Renal cortex interstitium (tissue), 15 donors: ENCODE results near the gene SNX22. TPM values are rescaled to one million over a fixed set of nuclear protein-coding genes. Genes with fewer than 3 reads are reported as not detected.
A peak's percentile ranks its signal among the peaks of the same experiment; 100 is the strongest.
"Not testable (repeated sequence)": the region's sequence is repeated elsewhere in the genome, so short reads cannot be mapped to it uniquely, and the experiment has no call there.

Experiments
- DNase-seq, 11 donors: peaks; one replicate each; pipeline ENCODE4 v3.0.0-alpha.2; 2013; ENCODE audit warnings: low read depth in 9 of 11, low spot score in 4 of 11; ENCODE audit errors: extremely low read depth in 1 of 11
- long read RNA-seq, 16 experiments: transcript quantifications; one replicate each; lab custom pipeline, GENCODE V29; 2026
- polyA plus RNA-seq, 3 donors: library from polyadenylated mRNA; unstranded; fragments of 120-200 nt; gene quantifications; one replicate each; pipeline ENCODE4 v1.2.1, GENCODE V29; 2013; ENCODE audit not compliant: insufficient read length in 3 of 3

Gene SNX22
- polyA plus RNA-seq, result 1 to 10 TPM; 1.3 to 2.1 (median 1.6) TPM
- long read RNA-seq, donor 1, partial matches to known transcripts, result 107 of 530 reads
- long read RNA-seq, donor 1, other reads (novel, unspliced or antisense), result 422 of 530 reads
- long read RNA-seq, donor 2, result 0 reads
- long read RNA-seq, donor 3, result 0 reads
- long read RNA-seq, donor 4, partial matches to known transcripts, result 46 of 47 reads
- long read RNA-seq, donor 4, other reads (novel, unspliced or antisense), result 0 of 47 reads
- long read RNA-seq, donor 5, result 0 reads
- long read RNA-seq, donor 6, partial matches to known transcripts, result 162 of 524 reads
- long read RNA-seq, donor 6, other reads (novel, unspliced or antisense), result 362 of 524 reads
- long read RNA-seq, donor 7, partial matches to known transcripts, result 1,028 of 1,083 reads
- long read RNA-seq, donor 7, other reads (novel, unspliced or antisense), result 55 of 1,083 reads
- long read RNA-seq, donor 8, result 0 reads
- long read RNA-seq, donor 9, partial matches to known transcripts, result 128 of 510 reads
- long read RNA-seq, donor 9, other reads (novel, unspliced or antisense), result 382 of 510 reads
- long read RNA-seq, donor 10, partial matches to known transcripts, result 162 of 580 reads
- long read RNA-seq, donor 10, other reads (novel, unspliced or antisense), result 418 of 580 reads
- long read RNA-seq, donor 11, result 0 reads
- long read RNA-seq, donor 12, result 0 reads
- long read RNA-seq, donor 13, result 0 reads
- long read RNA-seq, donor 14, partial matches to known transcripts, result 96 of 775 reads
- long read RNA-seq, donor 14, other reads (novel, unspliced or antisense), result 679 of 775 reads
- long read RNA-seq, donor 15, partial matches to known transcripts, result 29 of 176 reads
- long read RNA-seq, donor 15, other reads (novel, unspliced or antisense), result 147 of 176 reads
- long read RNA-seq, donor 16, result 0 reads

DNA sequence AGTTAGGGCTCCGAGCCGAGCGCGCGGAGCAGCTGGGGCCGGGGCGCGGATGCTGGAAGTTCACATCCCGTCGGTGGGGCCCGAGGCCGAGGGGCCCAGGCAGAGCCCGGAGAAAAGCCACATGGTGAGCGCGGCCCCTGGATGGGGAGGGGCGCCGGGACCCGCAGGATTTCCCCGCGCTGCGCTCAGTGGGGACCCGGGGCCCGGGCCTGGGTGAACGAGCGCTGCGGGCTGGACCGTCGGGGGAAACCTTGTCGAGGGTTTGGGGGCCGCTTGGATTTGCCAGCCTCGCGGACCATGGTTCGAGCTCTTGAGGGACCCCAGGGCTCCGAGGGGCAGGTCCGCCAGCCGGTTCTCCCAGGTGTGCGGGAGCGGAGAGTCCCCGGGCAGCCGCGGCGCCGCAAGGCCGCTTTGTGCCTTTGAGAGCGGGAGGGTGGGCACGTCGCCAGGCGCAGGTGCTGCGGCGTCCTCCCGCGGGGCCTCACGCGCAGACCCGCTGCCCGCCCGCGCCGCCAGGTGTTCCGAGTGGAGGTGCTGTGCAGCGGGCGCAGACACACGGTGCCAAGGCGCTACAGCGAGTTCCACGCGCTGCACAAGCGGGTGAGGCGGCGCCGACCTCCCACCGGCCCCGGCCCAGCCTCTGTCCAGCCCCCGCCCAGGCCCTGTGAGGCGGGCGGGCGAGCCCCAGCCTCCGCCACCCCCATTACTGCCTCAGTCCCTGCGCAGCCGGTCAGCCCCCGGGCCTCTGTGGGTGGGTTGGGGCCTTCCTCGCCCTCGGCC lies at the start of gene SNX22:
TSS of gene SNX22 (plus strand) at position 5 of the 780 bp plus-strand sequence. CDS start at position 50, 45 bp downstream.
- DNase-seq, result no peak

DNA sequence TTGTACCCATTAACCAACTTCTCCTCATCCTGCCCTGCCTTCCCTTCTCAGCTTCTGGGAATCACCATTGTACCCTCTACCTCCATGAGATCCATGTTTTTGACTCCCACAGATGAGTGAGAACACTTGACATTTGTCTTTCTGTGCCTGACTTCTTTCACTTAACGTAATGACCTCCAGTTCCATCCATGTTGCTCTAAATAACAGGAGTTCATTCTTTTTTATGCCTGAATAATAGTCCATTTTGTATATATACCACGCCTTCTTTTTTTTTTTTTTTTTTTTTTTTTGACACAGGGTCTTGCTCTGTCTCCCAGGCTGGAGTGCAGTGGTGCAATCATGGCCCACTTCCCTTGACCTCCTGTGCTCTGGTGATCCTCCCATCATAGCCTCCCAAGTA lies 49.0 kb upstream of the SNX22 start:
- DNase-seq, result no peak

DNA sequence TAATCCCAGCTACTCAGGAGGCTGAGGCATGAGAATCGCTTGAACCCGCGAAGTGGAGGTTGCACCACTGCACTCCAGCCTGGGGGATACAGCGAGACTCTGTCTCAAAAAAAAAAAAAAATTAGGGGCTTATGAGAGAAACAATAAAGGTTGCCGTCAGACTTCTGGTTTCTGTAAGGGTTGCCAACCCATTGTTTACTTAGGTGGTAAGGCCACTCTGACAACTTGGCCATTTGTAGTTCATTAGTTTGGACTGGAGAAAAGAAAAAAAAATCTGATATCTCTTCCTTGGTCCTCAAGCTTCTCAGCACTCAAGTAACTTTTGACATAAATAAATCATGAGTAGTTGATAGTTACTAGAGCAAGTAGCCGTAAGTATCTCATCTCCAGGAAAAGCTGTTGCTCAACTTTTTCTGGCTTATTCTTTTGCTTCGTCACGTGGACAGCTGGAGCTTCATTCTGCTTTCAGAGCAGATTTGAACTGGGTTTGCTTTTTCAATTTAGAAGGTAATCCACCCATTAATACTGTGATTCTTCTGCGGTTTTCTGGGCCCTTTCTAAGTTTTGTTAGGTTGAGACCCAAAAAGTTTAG lies 46.3 kb upstream of the SNX22 start:
- DNase-seq, result no peak

DNA sequence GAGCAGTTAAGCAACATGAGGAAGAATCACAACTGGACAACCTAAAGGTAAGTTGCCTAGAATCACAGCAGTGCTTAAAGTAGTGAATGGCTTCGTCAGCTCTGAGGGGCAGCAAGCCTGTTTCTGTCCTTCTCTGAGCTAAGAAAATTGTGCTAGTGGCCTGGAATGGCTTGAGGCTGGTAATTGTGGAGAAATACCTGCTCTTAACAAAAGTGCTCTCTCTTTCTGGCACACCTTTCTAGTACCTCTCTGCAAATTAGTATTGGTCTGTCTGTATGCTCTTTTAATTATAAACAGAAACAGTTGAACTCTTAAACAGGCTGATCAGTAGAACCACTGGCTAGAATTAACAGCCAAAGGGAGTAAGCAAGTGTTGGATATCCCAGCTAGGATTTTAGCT lies 44.2 kb upstream of the SNX22 start:
- no peak for DNase-seq

DNA sequence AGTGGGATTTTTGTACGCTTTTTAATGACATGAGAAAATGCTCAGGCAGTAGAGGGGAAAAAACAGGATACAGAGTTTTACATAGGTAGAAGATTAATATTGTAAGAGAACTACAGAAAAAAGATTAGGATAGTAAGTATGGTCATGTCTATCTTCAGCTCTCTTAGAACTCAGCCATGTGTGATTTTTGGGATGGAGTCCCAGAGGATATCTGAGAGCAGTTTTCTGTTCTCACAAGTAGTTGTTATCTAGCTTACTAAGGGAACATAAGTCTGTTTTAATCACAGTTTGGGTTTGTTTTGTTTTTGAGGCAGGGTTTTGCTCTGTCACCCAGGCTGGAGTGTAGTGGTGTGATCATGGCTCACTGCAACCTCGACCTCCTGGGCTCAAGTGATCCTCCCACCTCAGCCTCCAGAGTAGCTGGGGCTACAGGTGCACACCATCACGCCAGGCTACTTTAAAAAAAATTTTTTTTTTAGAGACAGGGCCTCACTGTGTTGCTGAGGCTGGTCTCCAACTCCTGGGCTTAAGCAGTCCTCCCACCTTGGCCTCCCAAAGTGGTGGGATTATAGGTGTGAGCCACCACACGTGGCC lies 41.3 kb upstream of the SNX22 start:
- not testable (repeated sequence) for DNase-seq

DNA sequence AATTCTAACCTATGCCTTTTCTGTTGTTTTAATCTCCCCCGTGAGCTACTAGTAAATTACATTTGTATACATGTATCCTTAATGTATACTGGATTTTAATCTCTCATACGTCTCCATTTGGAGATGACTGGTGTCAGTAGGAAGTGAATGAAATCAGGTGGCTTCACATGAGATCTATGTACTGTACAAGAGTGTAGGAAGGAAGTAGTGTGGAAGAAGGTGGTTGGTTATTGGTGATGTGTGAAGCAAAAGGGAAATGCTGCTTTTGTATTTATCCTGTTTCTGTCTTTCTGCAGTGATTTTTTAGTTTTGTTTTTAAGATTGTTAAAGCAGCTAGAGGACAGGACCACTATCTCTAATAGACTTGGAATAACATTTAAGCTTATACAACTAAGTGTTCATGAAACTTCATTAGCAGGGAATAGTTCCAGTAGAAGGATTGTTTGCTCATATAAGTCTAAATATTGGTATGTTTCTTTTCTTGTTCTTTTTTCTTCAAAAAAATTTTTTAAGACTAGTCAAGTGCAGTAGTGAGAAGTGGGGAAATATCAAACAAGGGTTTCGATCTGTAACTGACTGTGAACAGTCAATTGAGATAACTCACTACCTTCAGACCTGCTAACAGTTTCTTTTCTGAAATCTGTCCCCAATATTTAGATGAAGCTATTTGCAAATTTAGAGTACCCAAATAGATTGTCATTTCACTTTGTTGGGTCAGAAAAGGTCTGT lies 40.4 kb upstream of the SNX22 start:
- no peak for DNase-seq

DNA sequence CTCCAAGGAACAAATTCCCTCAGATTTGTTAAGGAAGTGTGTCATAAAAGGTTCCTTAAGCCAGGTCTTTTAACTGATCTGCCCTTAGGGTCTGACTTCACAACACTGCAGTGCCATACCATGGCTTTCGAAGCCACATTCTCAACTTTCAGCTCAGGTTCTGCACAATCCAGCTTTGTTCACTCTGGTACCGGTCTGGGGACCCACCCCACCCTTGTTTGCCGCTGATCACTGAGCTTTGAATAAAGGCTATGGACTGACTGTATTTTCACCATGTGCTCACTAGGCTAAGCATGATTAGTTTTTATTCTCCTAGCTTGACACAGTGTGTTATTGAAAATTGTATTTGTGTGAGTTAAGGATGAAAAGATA lies 39.9 kb upstream of the SNX22 start:
- no peak for DNase-seq

DNA sequence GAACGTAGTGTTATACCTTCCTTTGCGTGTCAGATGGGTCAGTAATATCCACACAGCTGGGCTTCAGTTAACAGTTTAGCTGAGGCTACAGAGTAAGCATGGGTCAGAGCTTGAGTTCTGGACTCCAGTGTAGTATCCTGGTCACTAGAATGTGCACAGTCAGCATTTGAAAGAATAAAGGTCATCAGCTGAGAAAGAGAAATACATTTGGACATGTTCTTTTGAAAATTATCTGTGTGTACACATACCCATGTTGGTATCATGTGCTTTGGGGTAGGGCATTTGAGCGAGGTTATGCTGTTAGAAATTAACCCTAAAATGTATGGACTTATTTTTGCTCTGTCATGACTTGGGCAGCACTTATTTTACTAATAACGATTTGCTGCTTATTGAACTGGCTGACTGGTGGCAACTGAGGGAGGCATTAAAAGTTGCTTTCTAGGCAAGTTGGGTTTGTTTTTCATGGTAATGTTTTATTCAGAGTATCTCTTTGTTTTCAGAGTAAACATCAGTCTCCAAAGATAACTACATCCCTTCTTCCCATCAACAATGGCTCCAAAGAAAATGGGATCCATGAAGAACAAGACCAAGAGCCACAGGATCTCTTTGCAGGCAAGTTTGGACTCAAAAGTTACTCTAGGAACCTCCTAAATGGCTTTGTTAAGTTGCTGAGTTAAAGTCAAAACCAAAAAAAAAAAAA lies 39.3 kb upstream of the SNX22 start:
- DNase-seq, result peak in 1 of 11 donors; percentile 27

DNA sequence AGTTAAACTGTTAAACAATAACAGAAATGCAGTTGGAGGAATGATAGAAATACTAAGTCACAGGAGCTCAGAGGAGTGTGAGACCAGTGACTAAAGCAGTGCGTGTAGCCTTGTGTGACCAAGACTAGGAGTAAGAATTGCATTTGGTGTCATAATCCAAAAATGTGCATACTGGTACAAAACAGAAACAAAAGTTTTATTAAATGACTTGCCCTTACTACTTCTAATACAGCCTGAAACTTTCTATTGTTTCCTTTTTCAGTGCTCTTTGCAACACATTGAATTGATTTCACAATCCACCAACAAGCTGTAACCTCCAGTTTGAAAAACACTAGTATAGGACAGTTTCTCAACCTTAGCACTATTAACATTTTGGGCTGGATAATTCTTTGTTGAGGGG lies 38.6 kb upstream of the SNX22 start:
- DNase-seq, result no peak

DNA sequence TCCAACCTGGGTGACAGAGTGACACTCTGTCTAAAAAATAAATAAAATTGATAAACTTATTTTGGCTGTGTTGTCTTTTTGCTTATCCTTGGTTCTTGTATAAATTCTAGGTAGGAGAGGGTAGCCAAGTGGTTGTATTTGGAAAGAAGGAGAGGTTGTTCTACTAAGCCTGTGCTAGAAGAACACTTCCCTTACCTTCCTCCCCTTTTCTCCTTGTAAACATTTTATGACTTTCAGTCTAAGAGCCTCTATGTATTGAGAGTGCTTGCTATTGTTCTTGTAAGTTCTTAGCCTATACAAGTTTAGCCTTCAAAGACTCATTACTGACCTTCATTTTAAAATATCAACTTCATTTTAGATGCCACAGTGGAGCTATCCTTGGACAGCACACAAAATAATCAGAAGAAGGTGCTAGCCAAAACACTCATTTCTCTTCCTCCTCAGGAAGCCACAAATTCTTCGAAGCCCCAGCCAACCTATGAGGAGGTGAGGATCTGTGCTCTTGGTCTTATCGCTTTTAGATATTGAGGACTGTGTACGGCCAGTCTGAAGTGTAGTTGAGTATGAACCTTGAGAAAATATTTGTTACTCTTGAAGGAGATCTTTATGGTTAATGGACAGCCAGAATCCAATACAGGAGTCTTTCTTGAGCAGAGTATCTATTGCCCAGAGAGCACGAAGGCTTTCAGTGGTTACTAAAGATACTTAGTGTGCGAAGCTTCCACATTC lies 33.6 kb upstream of the SNX22 start:
- DNase-seq, result no peak

DNA sequence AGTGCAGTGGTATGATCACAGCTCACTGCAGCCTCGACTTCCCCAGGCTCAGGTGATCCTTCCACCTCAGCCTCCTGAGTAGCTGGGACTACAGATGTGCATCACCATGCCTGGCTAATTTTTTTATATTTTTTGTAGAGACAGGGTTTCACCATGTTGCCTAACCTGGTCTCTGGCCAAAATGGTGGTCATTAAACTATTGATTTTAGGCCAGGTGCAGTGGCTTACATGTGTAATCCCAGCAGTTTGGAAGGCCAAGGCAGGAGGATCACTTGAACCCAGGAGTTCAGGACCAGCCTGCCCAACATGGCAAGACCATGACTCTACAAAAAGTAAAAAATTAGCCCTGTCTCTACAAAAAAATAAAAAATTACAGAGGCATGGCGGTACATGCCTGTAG lies 31.2 kb upstream of the SNX22 start:
- DNase-seq, result not testable (repeated sequence)

DNA sequence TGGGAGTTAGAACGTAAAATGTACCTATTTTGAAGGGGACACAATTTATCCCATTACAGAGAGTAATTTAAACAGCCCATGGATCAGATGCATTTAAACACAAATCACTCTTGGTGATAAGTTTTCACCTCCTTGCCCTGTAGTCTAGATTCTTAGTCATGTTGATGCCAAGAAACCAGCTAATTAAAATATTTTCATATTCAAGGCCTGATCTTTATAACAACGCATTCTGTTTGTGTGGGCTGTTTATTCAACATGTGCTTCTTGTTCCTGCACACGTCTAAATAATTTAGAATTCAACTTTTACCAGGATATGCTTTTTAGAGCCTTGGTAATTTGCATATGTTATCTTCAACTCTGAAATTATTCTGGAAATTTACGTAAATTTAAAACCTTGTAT lies 29.9 kb upstream of the SNX22 start:
- no peak for DNase-seq

DNA sequence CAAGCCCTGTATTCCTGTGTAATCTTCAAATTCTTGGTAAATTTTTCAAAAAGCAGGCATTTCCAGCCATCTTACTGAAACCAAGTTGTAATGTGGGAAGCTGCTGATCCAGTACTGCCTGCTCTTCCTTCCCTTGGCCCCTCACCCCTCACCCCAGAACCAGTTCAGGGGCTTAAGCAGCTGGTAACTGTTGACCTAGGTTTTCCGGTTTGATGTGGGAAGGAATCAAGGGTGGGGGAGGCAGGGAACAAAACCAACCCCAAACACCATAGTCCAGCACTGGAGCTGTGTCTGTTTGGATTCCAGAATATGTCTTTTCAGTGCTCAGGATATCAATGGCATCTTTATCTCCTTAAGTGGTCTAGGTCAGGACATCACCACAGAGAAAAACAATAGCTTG lies 29.1 kb upstream of the SNX22 start:
- DNase-seq, result no peak

DNA sequence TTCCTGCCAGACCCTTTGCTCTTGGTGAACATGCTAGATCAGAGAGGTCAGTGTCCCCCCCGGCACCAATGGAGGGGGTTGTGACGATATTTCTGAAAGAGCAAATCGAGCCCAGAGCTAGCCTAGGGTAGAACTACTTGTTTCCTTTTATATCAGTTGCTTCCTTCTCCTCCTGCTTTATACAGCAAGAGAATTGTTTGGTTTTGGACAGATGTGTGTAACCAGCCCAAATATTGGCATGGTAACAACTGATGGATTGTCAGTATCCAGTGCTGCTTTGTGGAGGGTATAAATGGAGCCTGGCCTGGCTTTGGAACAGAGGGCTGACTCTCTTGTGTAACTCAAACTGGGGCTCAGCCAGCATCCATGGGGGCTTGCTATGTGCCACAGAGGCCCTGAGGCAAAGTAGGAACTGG lies 28.6 kb upstream of the SNX22 start:
- no peak for DNase-seq

DNA sequence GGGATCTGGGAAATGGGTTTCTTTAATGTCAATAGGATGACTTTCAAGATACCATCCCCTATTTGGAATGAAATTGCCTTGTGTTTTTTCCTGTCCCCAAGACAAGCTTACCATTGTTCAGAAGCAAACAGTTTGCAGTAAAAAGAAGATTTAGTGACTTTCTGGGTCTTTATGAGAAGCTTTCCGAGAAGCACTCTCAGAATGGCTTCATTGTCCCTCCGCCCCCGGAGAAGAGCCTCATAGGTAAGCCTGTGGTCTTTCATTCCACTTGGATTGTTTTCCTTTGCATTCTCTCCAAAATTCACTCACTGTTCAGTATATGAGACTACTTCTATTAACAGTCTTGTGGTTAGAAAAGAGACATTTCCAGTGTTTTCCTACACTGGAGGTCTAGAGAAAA lies 25.6 kb upstream of the SNX22 start:
- DNase-seq, result no peak

DNA sequence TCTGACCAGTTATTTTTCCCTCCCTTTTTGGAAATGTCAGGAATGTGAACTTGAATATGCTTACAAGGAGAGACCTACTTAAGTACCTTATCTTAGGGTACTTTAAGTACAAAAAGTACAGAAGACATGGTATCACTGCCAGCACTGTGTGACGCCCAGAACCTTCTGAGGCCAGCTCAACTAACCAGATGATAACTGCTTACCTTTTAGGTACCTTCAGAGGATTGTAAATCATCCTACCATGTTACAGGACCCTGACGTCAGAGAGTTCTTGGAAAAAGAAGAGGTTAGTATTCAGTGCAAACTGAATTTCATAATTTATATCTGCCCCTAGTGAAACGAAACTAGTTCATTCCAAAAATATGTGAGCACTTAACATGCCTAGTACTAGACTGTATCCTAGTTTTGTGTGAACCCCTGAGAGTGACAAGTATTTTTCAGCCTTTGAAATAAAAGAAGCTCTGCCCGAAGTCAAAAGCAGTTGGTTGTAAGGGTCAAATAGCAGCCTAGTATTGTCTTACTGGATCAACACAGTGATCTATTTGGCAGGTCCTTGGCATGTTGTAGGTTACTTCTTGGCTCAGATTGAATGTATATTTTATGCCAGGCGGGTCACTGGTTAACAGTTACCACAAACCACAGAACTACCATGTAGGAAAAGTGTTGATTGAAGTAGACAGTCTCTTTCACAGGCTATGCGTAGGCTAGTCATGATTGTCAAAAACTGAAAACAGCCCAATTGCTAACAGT lies 23.8 kb upstream of the SNX22 start:
- DNase-seq, result no peak
